Ishikawa (cell line): ENCODE measurements around the gene KRT79.

Source experiments
- CEBPB ChIP-seq: IDR thresholded peaks from 2 replicates; pipeline ENCODE4 v1.6.1; 2012
- CREB1 ChIP-seq: IDR thresholded peaks from 2 replicates; pipeline ENCODE4 v1.6.1; 2012; ENCODE audit warnings: low read depth
- EGR1 ChIP-seq: IDR thresholded peaks from 2 replicates; pipeline ENCODE4 v1.6.1; 2012
- EP300 ChIP-seq: IDR thresholded peaks from 2 replicates; pipeline ENCODE4 v1.6.1; 2012; ENCODE audit warnings: borderline replicate concordance
- FOXM1 ChIP-seq: IDR thresholded peaks from 2 replicates; pipeline ENCODE4 v1.6.1; 2012; ENCODE audit warnings: low read depth, borderline replicate concordance
- NFIC ChIP-seq: IDR thresholded peaks from 2 replicates; pipeline ENCODE4 v1.6.1; 2012
- RAD21 ChIP-seq: IDR thresholded peaks from 2 replicates; pipeline ENCODE4 v1.6.1; 2012; ENCODE audit warnings: low read depth
- TAF1 ChIP-seq: IDR thresholded peaks from 2 replicates; pipeline ENCODE4 v1.6.1; 2012; ENCODE audit warnings: low read depth, mild to moderate bottlenecking
- TCF12 ChIP-seq: IDR thresholded peaks from 2 replicates; pipeline ENCODE4 v1.6.1; 2012; ENCODE audit warnings: low read depth
- TEAD4 ChIP-seq: IDR thresholded peaks from 2 replicates; pipeline ENCODE4 v1.6.1; 2012
- YY1 ChIP-seq: IDR thresholded peaks from 2 replicates; pipeline ENCODE4 v1.6.1; 2012; ENCODE audit warnings: low read depth
- ZBTB7A ChIP-seq: IDR thresholded peaks from 2 replicates; pipeline ENCODE4 v1.6.1; 2012; ENCODE audit warnings: low read depth
- TF ChIP-seq, protein P1 (sequence below): IDR thresholded peaks from 2 replicates; pipeline ENCODE4 v1.6.1; 2012; ENCODE audit warnings: low read depth, mild to moderate bottlenecking
- TF ChIP-seq, protein P2 (sequence below): IDR thresholded peaks from 2 replicates; pipeline ENCODE4 v1.6.1; 2012
- TF ChIP-seq, protein P3 (sequence below): IDR thresholded peaks from 2 replicates; pipeline ENCODE4 v1.6.1; 2012

Gene KRT79

DNA sequence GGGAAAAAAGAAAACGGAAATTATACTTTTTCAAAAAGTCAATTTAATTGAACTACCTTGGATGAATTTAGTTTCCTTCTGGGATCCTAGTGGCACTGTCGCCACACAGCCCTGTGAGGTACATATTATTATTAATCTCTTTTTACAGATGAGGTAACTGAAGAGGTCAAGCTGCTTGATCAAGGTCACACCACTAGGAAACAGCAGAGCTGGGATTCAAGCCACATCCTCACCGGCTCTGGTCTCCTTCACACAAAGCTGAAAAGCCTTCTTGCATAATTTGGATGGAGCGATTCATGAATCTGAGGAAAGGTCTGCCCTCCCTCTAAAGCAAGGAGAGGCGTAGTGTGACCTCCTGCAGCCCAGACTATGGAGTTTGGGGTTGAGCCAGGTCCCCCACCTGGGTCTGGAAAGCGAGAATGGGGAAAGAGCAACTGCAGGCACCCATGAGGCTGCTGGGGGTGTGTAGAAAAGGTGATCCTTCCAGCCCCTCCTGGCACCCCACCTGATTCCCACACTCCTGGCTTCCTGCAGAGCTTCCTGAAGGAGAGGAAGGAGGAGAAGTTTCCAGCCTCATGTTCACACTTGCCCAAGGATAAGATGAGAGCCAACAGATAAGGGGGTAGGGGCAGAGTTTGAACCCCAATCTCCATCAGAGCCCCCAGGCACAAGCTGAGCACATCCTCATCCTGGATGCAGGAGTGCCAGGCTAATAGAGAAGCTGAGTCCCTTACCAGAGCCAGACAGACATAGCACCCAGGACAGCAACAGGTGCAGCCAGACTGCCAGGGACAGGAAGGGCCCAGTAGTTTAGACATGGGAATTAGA lies 3.9 kb upstream of the KRT79 start:
- no peak for TF ChIP-seq NFIC
- TF ChIP-seq, protein P1, sequence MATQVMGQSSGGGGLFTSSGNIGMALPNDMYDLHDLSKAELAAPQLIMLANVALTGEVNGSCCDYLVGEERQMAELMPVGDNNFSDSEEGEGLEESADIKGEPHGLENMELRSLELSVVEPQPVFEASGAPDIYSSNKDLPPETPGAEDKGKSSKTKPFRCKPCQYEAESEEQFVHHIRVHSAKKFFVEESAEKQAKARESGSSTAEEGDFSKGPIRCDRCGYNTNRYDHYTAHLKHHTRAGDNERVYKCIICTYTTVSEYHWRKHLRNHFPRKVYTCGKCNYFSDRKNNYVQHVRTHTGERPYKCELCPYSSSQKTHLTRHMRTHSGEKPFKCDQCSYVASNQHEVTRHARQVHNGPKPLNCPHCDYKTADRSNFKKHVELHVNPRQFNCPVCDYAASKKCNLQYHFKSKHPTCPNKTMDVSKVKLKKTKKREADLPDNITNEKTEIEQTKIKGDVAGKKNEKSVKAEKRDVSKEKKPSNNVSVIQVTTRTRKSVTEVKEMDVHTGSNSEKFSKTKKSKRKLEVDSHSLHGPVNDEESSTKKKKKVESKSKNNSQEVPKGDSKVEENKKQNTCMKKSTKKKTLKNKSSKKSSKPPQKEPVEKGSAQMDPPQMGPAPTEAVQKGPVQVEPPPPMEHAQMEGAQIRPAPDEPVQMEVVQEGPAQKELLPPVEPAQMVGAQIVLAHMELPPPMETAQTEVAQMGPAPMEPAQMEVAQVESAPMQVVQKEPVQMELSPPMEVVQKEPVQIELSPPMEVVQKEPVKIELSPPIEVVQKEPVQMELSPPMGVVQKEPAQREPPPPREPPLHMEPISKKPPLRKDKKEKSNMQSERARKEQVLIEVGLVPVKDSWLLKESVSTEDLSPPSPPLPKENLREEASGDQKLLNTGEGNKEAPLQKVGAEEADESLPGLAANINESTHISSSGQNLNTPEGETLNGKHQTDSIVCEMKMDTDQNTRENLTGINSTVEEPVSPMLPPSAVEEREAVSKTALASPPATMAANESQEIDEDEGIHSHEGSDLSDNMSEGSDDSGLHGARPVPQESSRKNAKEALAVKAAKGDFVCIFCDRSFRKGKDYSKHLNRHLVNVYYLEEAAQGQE: peak; percentile 63

DNA sequence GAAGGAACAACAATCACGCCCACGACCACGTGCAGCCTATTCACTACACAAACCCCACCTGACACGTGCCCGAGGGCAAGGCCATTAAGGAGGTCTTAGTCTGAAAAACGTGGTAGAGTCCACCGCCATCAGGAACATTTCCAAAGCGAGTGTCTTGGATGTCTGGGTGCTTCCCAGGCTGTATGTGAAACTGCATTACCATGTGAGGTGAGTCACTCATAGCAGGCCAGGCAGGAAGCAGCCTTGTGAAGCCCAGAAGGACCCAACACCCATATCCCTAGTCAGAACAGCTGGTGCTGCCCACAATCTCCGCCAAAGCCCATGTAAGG lies 3.3 kb upstream of the KRT79 start:
- TF ChIP-seq TAF1 (no peak), NFIC (no peak), EGR1 (no peak), TEAD4 (no peak), YY1 (no peak), RAD21 (no peak), CEBPB (no peak), FOXM1 (no peak), EP300 (no peak), TCF12 (no peak)
- TF ChIP-seq, protein P1: no peak
- TF ChIP-seq, protein P2, sequence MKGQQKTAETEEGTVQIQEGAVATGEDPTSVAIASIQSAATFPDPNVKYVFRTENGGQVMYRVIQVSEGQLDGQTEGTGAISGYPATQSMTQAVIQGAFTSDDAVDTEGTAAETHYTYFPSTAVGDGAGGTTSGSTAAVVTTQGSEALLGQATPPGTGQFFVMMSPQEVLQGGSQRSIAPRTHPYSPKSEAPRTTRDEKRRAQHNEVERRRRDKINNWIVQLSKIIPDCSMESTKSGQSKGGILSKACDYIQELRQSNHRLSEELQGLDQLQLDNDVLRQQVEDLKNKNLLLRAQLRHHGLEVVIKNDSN: no peak
- TF ChIP-seq, protein P3, sequence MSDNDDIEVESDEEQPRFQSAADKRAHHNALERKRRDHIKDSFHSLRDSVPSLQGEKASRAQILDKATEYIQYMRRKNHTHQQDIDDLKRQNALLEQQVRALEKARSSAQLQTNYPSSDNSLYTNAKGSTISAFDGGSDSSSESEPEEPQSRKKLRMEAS: no peak

DNA sequence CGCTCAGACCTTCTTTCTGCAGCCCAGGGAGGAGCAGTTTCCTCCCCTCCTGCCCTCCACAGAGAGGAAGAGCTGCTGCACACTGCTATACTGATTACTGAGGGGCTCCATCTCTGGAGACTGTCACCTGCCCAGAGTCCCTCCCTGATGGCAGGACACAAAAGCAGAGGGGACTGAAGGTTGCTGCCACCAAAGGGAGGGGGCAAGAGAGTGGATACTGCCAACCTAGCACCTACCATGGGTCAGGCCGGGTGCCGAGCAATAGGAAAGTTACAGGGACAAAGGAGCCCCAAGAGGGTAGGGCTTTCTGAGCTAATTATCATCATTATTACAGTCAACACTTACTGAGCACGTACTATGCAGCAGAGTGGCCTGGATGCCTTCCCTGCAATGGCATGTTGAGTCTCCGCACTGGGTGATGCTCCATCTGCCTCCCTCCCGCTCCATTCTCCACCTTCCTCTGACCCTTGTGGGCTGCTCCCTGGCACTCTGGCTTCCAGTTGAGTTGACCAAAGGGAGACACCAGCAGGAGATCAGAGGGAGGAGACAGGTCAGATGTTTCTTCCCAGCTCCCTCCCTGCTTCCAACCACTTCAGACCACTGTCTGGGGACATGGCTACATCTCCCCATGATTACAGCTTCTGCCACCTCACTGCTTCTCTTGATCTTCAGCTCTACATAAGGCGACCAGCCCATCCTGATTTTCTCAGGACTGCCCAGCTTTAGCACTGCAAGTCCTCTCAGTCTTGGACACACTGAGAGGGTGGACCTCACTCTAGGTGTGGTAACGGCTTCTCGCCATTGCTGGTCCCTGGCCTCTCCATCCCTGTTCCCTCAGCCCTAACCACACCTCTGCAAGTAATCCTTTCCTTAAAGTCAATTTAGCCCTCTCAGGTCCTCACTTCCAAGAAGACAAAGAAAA lies 2.6 kb upstream of the KRT79 start:
- no peak for TF ChIP-seq TAF1
- TF ChIP-seq, protein P3: no peak
- TF ChIP-seq RAD21: no peak
- TF ChIP-seq, protein P1: no peak
- TF ChIP-seq CEBPB: no peak
- TF ChIP-seq TEAD4: no peak
- TF ChIP-seq EGR1: no peak
- TF ChIP-seq FOXM1: no peak
- TF ChIP-seq, protein P2: no peak
- TF ChIP-seq EP300: no peak
- no peak for TF ChIP-seq ZBTB7A
- no peak for TF ChIP-seq CREB1

DNA sequence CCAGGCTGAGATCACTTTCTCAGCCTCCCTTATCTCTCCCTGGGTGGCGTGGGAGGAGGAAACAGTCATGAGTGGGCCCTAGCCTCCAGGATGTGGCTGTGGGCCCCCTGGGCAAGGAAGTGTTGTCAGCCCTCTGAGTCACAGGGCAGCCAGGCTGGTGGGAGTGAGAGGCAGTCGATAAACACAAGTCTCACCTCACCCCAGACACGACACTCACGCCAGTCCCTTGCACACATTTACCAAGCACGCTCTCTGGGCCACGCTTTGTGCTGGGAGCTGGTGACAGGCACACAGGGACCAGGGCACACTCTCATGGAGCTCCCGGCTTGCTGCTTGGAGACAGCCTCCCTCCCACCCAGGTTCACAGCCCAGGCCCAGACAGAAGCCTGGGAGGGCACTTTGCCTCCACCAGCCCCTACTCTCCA lies 1.9 kb upstream of the KRT79 start:
- TF ChIP-seq, protein P3: no peak
- TF ChIP-seq CREB1 (no peak), TCF12 (no peak), RAD21 (no peak), EP300 (no peak), EGR1 (no peak), ZBTB7A (no peak), YY1 (no peak), NFIC (no peak), CEBPB (no peak), TAF1 (no peak), FOXM1 (no peak), TEAD4 (no peak)
- TF ChIP-seq, protein P2: no peak
- TF ChIP-seq, protein P1: no peak
